CD8-positive, alpha-beta memory T cell (primary cell): ENCODE measurements around the gene MYO5B. TPM values are rescaled to one million over a fixed set of nuclear protein-coding genes. Genes with fewer than 3 reads are reported as not detected.

ENCODE experiments used
- CTCF ChIA-PET: fragments of 350-600 bp; sonication (Branson Sonifier 250); formaldehyde crosslinking; loops from one replicate; lab custom pipeline; 2021; ENCODE audit warnings: antibody characterized with exemption; lab: Charles Lee
- POLR2A ChIA-PET: fragments of 350-600 bp; sonication (Branson Sonifier 250); formaldehyde crosslinking; loops from one replicate; lab custom pipeline; 2021; ENCODE audit warnings: antibody characterized with exemption; lab: Charles Lee
- DNase-seq, 5 donors: peaks; one replicate each; pipeline versions ENCODE4 v3.0.0 to v3.0.0-alpha.2; 2020 to 2022; ENCODE audit warnings: mixed read lengths in 1 of 5
- H3K27ac ChIP-seq: one replicate; pipeline ENCODE4 v1.7.0; 2013; ENCODE audit warnings: low read depth, mild to moderate bottlenecking, low read length, moderate library complexity
- H3K27me3 ChIP-seq: 2 replicates; pipeline ENCODE4 v1.7.0; 2013; ENCODE audit warnings: low read length, mild to moderate bottlenecking; ENCODE audit not compliant: insufficient read depth, poor library complexity, severe bottlenecking
- H3K36me3 ChIP-seq: 2 replicates; pipeline ENCODE4 v1.7.0; 2013; ENCODE audit warnings: mild to moderate bottlenecking, low read length, moderate library complexity; ENCODE audit not compliant: insufficient read depth
- H3K4me1 ChIP-seq: 2 replicates; pipeline ENCODE4 v1.7.0; 2013; ENCODE audit warnings: mild to moderate bottlenecking, low read length, moderate library complexity; ENCODE audit not compliant: insufficient read depth
- H3K4me3 ChIP-seq: 2 replicates; pipeline ENCODE4 v1.7.0; 2013; ENCODE audit warnings: mild to moderate bottlenecking, low read length
- H3K9me3 ChIP-seq: 2 replicates; pipeline ENCODE4 v1.7.0; 2013; ENCODE audit warnings: mild to moderate bottlenecking, low read length
- H3K27ac Mint-ChIP-seq, 8 donors: one replicate each; pipeline ENCODE4 v1.8.0; 2020 to 2021; ENCODE audit warnings: mixed read lengths in 8 of 8, mild to moderate bottlenecking in 6 of 8, inconsistent platforms in 3 of 8, moderate library complexity in 3 of 8
- H3K27me3 Mint-ChIP-seq, 2 donors: one replicate each; pipeline ENCODE4 v1.8.0; 2020 to 2021; ENCODE audit warnings: mixed read lengths in 2 of 2, mild to moderate bottlenecking in 1 of 2, moderate library complexity in 1 of 2
- H3K36me3 Mint-ChIP-seq, 3 donors: one replicate each; pipeline ENCODE4 v1.8.0; 2020 to 2021; ENCODE audit warnings: mixed read lengths in 3 of 3, inconsistent platforms in 1 of 3, mild to moderate bottlenecking in 1 of 3
- H3K4me1 Mint-ChIP-seq, 3 donors: one replicate each; pipeline ENCODE4 v1.8.0; 2020 to 2021; ENCODE audit warnings: mixed read lengths in 3 of 3, inconsistent platforms in 1 of 3, mild to moderate bottlenecking in 1 of 3
- H3K4me3 Mint-ChIP-seq, 7 donors: one replicate each; pipeline ENCODE4 v1.8.0; 2020 to 2021; ENCODE audit warnings: mixed read lengths in 7 of 7, mild to moderate bottlenecking in 6 of 7, moderate library complexity in 4 of 7, inconsistent platforms in 2 of 7
- H3K9me3 Mint-ChIP-seq, 5 donors: one replicate each; pipeline ENCODE4 v1.8.0; 2020 to 2022; ENCODE audit warnings: mixed read lengths in 5 of 5, mild to moderate bottlenecking in 3 of 5, moderate library complexity in 2 of 5, inconsistent platforms in 1 of 5
- polyA plus RNA-seq: library from polyadenylated mRNA; unstranded; fragments of 300-500 nt; fragmentation: Illumina TruSeq; gene quantifications from one replicate; pipeline ENCODE4 v1.2.3, GENCODE V29; 2021
- total RNA-seq, 2 experiments: library from RNA; stranded (reverse); gene quantifications; one replicate each; pipeline ENCODE4 v1.2.3, GENCODE V29; 2021

The MYO5B gene
- total and polyA plus RNA-seq, 3 experiments from 2014 or later, result 0.07 to 0.11 TPM; not detected in 1

DNA sequence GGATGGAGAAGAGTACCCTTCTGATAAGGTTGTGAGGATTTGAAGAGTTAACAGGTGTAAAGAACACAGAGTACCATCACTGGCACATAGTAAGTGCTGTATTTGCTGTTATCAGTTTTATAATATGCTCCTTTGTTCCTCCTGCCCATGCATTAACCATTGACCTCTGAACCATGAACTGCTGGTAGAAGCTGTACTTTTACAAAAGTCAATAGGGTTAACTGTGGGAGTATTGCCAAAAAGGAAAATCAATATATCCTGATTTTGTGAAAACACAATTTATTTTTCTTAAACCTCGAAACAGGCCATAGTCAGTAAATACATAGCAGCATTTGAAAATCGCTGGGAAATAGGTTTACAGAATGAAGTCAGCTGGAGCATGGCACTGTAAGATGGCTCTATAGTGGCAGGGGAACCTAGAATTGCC is 362.7 kb downstream of the MYO5B start:
- H3K36me3 Mint-ChIP-seq, result peaks cover 0 to 19% (median 0%) of the 10 kb centered on the region in 3 donors
- no peaks in the 10 kb centered on the region for H3K27me3 Mint-ChIP-seq
- Histone ChIP-seq H3K4me3 (no peak overlapping the region), H3K9me3 (peaks cover 3% of the 10 kb centered on the region), H3K27ac (no peak overlapping the region), H3K4me1 (no peaks in the 10 kb centered on the region), H3K27me3 (no peaks in the 10 kb centered on the region), H3K36me3 (no peaks in the 10 kb centered on the region)
- peaks cover 0 to 12% (median 6%) of the 10 kb centered on the region in 5 donors for H3K9me3 Mint-ChIP-seq
- no peak overlapping the region for H3K4me3 Mint-ChIP-seq
- no peak overlapping the region for H3K27ac Mint-ChIP-seq
- POLR2A ChIA-PET, result interaction anchor here (1.0 kb wide), 1 partner anchor 27 kb away, joined by 3 read pairs; no protein-coding TSS in a partner anchor
- H3K4me1 Mint-ChIP-seq, result peaks cover 0 to 4% (median 4%) of the 10 kb centered on the region in 3 donors
- DNase-seq, result no peak
- CTCF ChIA-PET, result no interaction called here

DNA sequence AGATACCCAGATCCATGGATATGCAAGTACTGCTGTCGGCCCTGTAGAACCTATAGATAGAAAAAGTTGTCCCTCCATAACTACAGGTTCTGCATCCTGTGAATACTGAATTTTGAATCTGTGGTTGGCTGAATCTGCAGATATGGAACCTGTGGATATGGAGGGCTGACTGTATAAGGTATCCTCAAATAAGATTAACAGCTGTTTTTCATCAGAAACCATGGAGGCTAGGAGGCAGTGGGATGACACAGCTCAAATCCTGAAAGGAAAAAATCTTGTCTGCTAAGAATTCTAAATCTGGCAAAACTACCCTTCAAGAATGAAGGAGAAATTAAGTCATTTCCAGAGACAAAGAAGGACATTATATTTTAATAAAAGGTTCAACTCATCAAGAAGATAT is 367.0 kb downstream of the MYO5B start:
- DNase-seq, result no peak
- Mint-ChIP-seq H3K36me3 (peaks cover 0 to 20% (median 0%) of the 10 kb centered on the region in 3 donors), H3K4me1 (peaks cover 0 to 7% (median 5%) of the 10 kb centered on the region in 3 donors), H3K27ac (no peak overlapping the region), H3K27me3 (no peaks in the 10 kb centered on the region), H3K4me3 (no peak overlapping the region), H3K9me3 (peaks cover 0 to 21% (median 7%) of the 10 kb centered on the region in 5 donors)
- ChIA-PET CTCF (no interaction called here), POLR2A (no interaction called here)
- Histone ChIP-seq H3K4me3 (no peak overlapping the region), H3K36me3 (no peaks in the 10 kb centered on the region), H3K27me3 (no peaks in the 10 kb centered on the region), H3K27ac (no peak overlapping the region), H3K4me1 (no peaks in the 10 kb centered on the region), H3K9me3 (peaks cover 5% of the 10 kb centered on the region)

DNA sequence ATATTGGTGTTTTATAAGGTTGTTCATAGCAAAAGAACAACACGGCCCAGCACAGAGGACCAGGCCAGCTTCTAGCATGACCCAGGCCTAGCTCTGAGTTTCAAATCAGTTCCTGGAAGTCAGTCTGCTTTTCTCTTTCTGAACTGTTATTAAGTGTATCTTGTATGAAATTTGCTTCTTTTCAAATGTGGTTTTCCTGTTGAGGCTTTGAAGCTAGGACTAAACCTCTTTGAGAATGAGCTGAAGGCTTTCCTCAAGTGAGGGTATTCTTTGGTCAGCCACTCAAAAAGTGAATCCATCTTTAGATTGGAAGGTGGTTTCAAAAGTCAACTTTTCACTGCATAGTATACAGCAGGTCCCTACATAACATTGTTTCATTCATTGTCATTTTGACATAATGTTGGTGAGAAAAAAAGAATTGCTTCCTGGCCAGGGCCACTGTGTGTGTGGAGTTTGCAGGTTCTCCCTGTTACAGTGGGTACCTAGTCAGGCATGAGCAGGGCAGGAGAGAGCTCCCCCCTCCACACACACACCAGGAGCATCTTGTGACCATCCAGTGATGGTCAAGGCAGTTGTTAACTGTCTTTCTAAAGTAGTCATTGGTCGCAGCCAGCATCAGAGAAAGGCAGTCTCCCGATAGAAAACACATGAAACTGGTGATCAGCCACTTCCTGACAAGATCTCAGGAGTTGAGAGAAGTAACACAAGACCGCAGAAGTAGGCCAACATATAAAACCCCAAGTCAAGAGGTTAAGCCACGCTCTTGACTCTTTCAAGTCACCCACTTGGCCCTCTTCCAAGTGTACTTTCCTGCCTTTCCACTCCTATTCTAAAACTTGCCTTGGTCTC is 374.9 kb downstream of the MYO5B start:
- no peaks in the 10 kb centered on the region for H3K9me3 ChIP-seq
- Mint-ChIP-seq H3K27ac (peak overlapping the region; percentile 47 to 98 (median 86)), H3K4me3 (peak overlapping the region; percentile 45 to 83 (median 77)), H3K4me1 (peaks cover 61 to 74% (median 65%) of the 10 kb centered on the region in 3 donors), H3K27me3 (no peaks in the 10 kb centered on the region), H3K9me3 (no peaks in the 10 kb centered on the region), H3K36me3 (peaks cover 0 to 3% (median 2%) of the 10 kb centered on the region in 3 donors)
- H3K4me3 ChIP-seq, result peak overlapping the region; percentile 34
- peak overlapping the region; percentile 4 for H3K27ac ChIP-seq
- ChIA-PET CTCF (interaction anchor here (0.8 to 1.4 kb wide), 3 partner anchors 36 to 324 kb away, joined by 3 to 5 read pairs (median 3); no protein-coding TSS in a partner anchor), POLR2A (interaction anchor here (0.6 kb wide), 1 partner anchor 415 kb away, joined by 10 read pairs; no protein-coding TSS in a partner anchor)
- H3K27me3 ChIP-seq, result no peaks in the 10 kb centered on the region
- peak; percentile 12 to 75 (median 69) for DNase-seq
- H3K36me3 ChIP-seq, result no peaks in the 10 kb centered on the region
- H3K4me1 ChIP-seq, result peaks cover 54% of the 10 kb centered on the region

DNA sequence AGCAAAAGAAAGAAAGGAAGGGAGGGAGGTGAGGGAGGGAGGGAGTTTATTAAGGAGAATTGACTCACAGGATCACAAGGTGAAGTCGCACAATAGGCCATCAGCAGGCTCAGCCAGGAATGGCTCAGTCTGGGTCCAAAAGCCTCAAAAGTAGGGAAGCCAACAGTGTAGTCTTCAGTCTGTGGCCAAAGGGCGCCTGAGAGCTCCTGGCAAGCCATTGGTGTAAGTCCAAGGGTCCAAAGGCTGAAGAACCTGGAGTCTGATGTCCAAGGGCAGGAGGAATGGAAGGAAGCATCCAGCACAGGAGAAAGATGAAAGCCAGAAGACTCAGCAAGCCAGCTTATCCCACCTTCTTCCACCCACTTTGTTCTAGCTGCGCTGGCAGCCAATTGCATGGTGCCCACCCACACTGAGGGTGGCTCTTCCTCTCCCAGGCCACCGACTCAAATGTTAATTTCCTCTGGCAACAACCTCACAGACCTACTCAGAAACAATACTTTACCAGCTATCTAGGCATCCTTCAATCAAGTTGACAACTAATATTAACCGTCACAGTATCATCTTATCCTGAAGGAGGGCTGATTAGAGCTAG is 375.8 kb downstream of the MYO5B start:
- peaks cover 54% of the 10 kb centered on the region for H3K4me1 ChIP-seq
- Mint-ChIP-seq H3K36me3 (peaks cover 0 to 4% (median 2%) of the 10 kb centered on the region in 3 donors), H3K27me3 (no peaks in the 10 kb centered on the region), H3K27ac (peak overlapping the region; percentile 47 to 98 (median 86)), H3K4me3 (peak overlapping the region; percentile 45 to 83 (median 77)), H3K4me1 (peaks cover 65 to 81% (median 73%) of the 10 kb centered on the region in 3 donors), H3K9me3 (no peaks in the 10 kb centered on the region)
- H3K36me3 ChIP-seq, result no peaks in the 10 kb centered on the region
- no peak for DNase-seq
- CTCF ChIA-PET, result interaction anchor here (0.8 to 1.4 kb wide), 3 partner anchors 37 to 323 kb away, joined by 3 to 5 read pairs (median 3); no protein-coding TSS in a partner anchor
- H3K27me3 ChIP-seq, result no peaks in the 10 kb centered on the region
- peak overlapping the region; percentile 10 for H3K4me3 ChIP-seq
- POLR2A ChIA-PET, result interaction anchor here (0.6 kb wide), 1 partner anchor 415 kb away, joined by 10 read pairs; no protein-coding TSS in a partner anchor
- H3K9me3 ChIP-seq, result no peaks in the 10 kb centered on the region
- H3K27ac ChIP-seq, result peak overlapping the region; percentile 4

DNA sequence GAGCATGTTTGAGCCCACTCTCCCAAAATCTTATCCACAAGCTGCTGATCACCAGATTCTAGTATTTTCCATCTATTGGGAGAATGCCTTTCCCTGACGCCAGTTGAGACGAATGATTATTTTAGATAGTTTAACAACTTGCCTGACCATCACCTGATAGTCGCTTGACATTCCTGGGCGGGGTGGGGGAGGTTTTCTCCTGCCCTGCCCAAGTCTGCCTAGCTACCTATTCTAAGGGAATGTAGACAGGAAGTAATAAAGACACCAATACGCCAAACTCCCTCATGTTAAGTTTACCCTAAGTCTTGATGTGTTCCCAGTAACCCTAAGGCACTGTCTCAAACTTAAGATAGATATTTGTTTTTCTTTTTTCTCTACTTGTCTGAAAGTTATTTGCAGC is 377.0 kb downstream of the MYO5B start:
- Histone ChIP-seq H3K36me3 (no peaks in the 10 kb centered on the region), H3K4me1 (peaks cover 55% of the 10 kb centered on the region), H3K4me3 (no peak overlapping the region), H3K9me3 (no peaks in the 10 kb centered on the region), H3K27ac (no peak overlapping the region), H3K27me3 (no peaks in the 10 kb centered on the region)
- H3K27me3 Mint-ChIP-seq, result no peaks in the 10 kb centered on the region
- ChIA-PET CTCF (interaction anchor here (1.3 kb wide), 1 partner anchor 40 kb away, joined by 3 read pairs; no protein-coding TSS in a partner anchor), POLR2A (no interaction called here)
- DNase-seq, result no peak
- H3K27ac Mint-ChIP-seq, result peak overlapping the region; percentile 48 to 94 (median 76)
- no peaks in the 10 kb centered on the region for H3K9me3 Mint-ChIP-seq
- peak overlapping the region in 6 of 7 donors; percentile 47 to 70 (median 62) for H3K4me3 Mint-ChIP-seq
- peaks cover 0 to 11% (median 2%) of the 10 kb centered on the region in 3 donors for H3K36me3 Mint-ChIP-seq
- peaks cover 66 to 80% (median 79%) of the 10 kb centered on the region in 3 donors for H3K4me1 Mint-ChIP-seq

DNA sequence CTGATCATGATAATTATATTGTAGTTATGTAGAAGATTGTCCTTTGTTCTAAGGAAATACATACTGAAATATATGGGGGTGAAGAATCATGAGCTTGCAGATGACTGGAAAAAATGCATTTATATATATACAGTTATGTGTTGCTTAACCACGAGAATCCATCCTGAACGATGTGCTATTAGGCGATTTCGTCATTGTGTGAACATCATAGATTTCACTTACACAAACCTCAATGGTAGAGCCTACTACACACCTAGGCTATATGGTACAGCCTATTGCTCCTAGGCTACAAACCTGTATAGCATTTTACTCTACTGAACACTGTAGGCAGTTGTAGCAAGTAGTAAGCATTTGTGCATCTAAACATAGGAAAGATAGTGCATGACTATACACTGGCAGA is 379.0 kb downstream of the MYO5B start:
- H3K4me3 ChIP-seq, result no peak overlapping the region
- no peaks in the 10 kb centered on the region for H3K36me3 ChIP-seq
- no peak overlapping the region for H3K27ac ChIP-seq
- H3K9me3 ChIP-seq, result no peaks in the 10 kb centered on the region
- Mint-ChIP-seq H3K27ac (peak overlapping the region in 4 of 8 donors; percentile 13 to 75 (median 60)), H3K27me3 (no peaks in the 10 kb centered on the region), H3K36me3 (peaks cover 0 to 11% (median 2%) of the 10 kb centered on the region in 3 donors), H3K4me3 (peak overlapping the region in 4 of 7 donors; percentile 75 to 90 (median 77)), H3K9me3 (no peaks in the 10 kb centered on the region), H3K4me1 (peaks cover 74 to 83% (median 83%) of the 10 kb centered on the region in 3 donors)
- DNase-seq, result no peak
- CTCF ChIA-PET, result no interaction called here
- POLR2A ChIA-PET, result no interaction called here
- H3K4me1 ChIP-seq, result peaks cover 67% of the 10 kb centered on the region
- H3K27me3 ChIP-seq, result no peaks in the 10 kb centered on the region

DNA sequence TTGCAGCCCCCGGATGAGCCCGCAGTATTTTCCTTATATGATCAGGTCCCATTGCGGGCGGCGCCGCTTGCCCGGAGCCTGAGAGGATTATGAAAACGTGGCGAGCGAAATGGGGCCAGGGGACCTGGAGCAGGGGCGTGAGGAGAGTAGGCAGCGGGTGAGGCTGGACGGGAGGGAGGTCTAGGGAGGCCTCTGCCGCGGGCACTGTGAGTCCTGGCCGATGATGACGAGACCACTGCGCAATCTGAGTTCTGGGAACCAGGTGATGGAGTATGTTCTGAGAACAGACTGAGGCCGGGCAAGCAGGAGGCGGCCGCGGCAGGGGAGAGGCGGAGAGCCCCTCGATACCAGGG is 380.8 kb downstream of the MYO5B start:
- POLR2A ChIA-PET, result interaction anchor here (0.7 to 1.1 kb wide), 4 partner anchors 8 to 327 kb away, joined by 3 to 8 read pairs (median 3); no protein-coding TSS in a partner anchor

More for the DNA sequence above, 380.8 kb downstream of the MYO5B start:
- peak overlapping the region; percentile 90 to 99 (median 97) for H3K4me3 Mint-ChIP-seq
- peak overlapping the region; percentile 75 to 99 (median 97) for H3K27ac Mint-ChIP-seq
- H3K36me3 Mint-ChIP-seq, result peaks cover 2 to 14% (median 9%) of the 10 kb centered on the region in 3 donors
- peaks cover 50% of the 10 kb centered on the region for H3K4me1 ChIP-seq
- H3K27me3 Mint-ChIP-seq, result no peaks in the 10 kb centered on the region
- no peaks in the 10 kb centered on the region for H3K36me3 ChIP-seq
- peak overlapping the region; percentile 69 for H3K4me3 ChIP-seq
- no peaks in the 10 kb centered on the region for H3K27me3 ChIP-seq
- peaks cover 64 to 81% (median 78%) of the 10 kb centered on the region in 3 donors for H3K4me1 Mint-ChIP-seq
- H3K9me3 ChIP-seq, result no peaks in the 10 kb centered on the region
- CTCF ChIA-PET, result interaction anchor here (0.6 to 1.2 kb wide), 3 partner anchors 29 to 310 kb away, joined by 4 read pairs; no protein-coding TSS in a partner anchor
- peaks cover 0 to 10% (median 3%) of the 10 kb centered on the region in 5 donors for H3K9me3 Mint-ChIP-seq
- DNase-seq, result peak in 1 of 5 donors; percentile 59
- H3K27ac ChIP-seq, result peak overlapping the region; percentile 90
